OCI-LY7 (cell line): ENCODE results near the gene ISCU.

Source experiments
- CTCF ChIP-seq: fragments of 200-600 bp; sonication (generic); conservative IDR thresholded peaks from 2 replicates; pipeline ENCODE4 v1.5.1; 2014; ENCODE audit warnings: mild to moderate bottlenecking, antibody characterized with exemption, low read length, moderate library complexity, mixed read lengths
- EZH2phosphoT487 ChIP-seq: fragments of 200-600 bp; sonication (generic); IDR thresholded peaks from 2 replicates; pipeline ENCODE4 v1.6.1; 2018; ENCODE audit warnings: low read depth, borderline replicate concordance, mild to moderate bottlenecking, mixed run types, antibody characterized with exemption, low read length, moderate library complexity, mixed read lengths

DNA sequence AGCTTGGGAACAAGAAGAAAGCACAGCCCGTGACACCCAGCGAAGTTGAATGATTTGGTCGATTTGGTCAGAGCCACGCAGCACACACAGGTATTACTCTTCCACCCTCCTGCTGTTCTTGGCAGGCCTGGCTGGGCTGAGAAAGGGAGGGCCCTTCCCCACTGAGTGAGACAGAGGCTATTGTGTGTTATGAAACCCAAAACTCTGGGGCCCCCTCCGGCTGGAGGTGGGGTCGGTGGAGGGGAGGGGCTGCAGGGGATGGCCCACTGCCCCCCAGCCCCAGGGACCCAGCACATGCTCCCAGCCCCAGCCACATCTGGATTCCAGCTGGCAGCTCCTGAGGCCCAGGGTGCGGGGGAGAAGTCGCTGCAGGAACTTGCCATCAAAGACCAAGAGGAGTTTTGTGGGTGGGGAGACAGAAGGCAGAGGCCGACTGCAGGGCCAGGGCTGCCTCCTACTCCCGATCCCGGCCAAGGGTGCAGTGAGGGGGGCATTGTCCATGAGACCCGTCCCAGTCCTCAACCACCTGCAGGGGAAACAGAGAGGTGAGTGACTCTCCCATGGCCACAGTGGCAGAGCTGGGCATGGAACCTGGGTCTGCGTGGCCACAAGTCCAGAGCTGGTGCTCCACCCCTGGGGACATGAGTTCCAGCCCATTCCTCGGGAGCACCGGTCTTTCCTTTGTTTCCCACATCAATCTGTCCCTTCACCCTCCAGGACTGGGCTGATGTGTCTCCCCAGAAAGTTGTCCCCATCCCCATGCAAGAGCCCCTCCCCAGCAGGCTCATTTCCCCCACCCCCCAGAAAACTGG lies 26.8 kb downstream of the ISCU start:
- TF ChIP-seq CTCF (no peak), EZH2phosphoT487 (no peak)
